Measurements from ENCODE around the gene KIF2C.

GRCh38 chr1:44803062-44803311 is 63.4 kb downstream of the KIF2C start:
- no peak for TF ChIP-seq CTCF (IDR thresholded peaks at IDR 0.05; ENCODE audit: low read length)
- TF ChIP-seq EZH2 (optimal IDR thresholded peaks at IDR 0.05; ENCODE audit: low read depth, low read length) = no peak
- no peak for TF ChIP-seq EZH2phosphoT487 (IDR thresholded peaks at IDR 0.05; ENCODE audit: low read length)

All from MM.1S (cell line).